ENCODE measurements around the gene MTMR11.

The MTMR11 gene

GRCh38 chr1:149936992-149937705 is 470 bp upstream of the MTMR11 start:
- DNase-seq (ENCODE audit: low spot score): no peak

GRCh38 chr1:149934356-149934755 is 2.3 kb downstream of the MTMR11 start:
- no peak for DNase-seq (ENCODE audit: low spot score)

GRCh38 chr1:149933208-149933607 is 3.5 kb downstream of the MTMR11 start:
- no peak for DNase-seq (ENCODE audit: low spot score)

GRCh38 chr1:149932474-149932873 is 4.2 kb downstream of the MTMR11 start:
- DNase-seq (ENCODE audit: low spot score): no peak

- no peak for DNase-seq (ENCODE audit: low spot score)
These were observed 5.4 kb downstream of the MTMR11 start for GRCh38 chr1:149931212-149931790.

GRCh38 chr1:149929856-149930255 is 6.8 kb downstream of the MTMR11 start:
- DNase-seq (ENCODE audit: low spot score): no peak

- no peak for DNase-seq (ENCODE audit: low spot score)
These were observed 8.3 kb downstream of the MTMR11 start for GRCh38 chr1:149928401-149928724.

GRCh38 chr1:149927563-149928400 is 8.9 kb downstream of the MTMR11 start, which contains the start of gene SF3B4:
Gene SF3B4 (minus strand): TSS chr1:149927803. CDS start chr1:149927759, 44 bp downstream.
- DNase-seq (ENCODE audit: low spot score): peak; percentile 98

- DNase-seq (ENCODE audit: low spot score): no peak
These were observed 9.6 kb downstream of the MTMR11 start for GRCh38 chr1:149927056-149927562.

GRCh38 chr1:149926296-149926695 is 10.4 kb downstream of the MTMR11 start:
- DNase-seq (ENCODE audit: low spot score): no peak

- no peak for DNase-seq (ENCODE audit: low spot score)
These were observed 10.9 kb downstream of the MTMR11 start for GRCh38 chr1:149925751-149926150.

- DNase-seq (ENCODE audit: low spot score): no peak
These were observed 11.3 kb downstream of the MTMR11 start for GRCh38 chr1:149925345-149925744.

- DNase-seq (ENCODE audit: low spot score): no peak
These were observed 13.1 kb downstream of the MTMR11 start for GRCh38 chr1:149923626-149924025.

GRCh38 chr1:149917571-149918144 is 19.0 kb downstream of the MTMR11 start, which contains the start of gene SV2A:
Gene SV2A (minus strand): TSS chr1:149917844. CDS start chr1:149913840, 4,004 bp downstream.
- DNase-seq (ENCODE audit: low spot score): peak; percentile 84

- DNase-seq (ENCODE audit: low spot score): no peak
These were observed 19.8 kb downstream of the MTMR11 start for GRCh38 chr1:149916898-149917252.

GRCh38 chr1:149916193-149916897 is 20.3 kb downstream of the MTMR11 start:
- DNase-seq (ENCODE audit: low spot score): no peak

- DNase-seq (ENCODE audit: low spot score): no peak
These were observed 21.1 kb downstream of the MTMR11 start for GRCh38 chr1:149915429-149916192.

GRCh38 chr1:149914545-149914944 is 22.1 kb downstream of the MTMR11 start:
- no peak for DNase-seq (ENCODE audit: low spot score)

GRCh38 chr1:149906570-149907075 is 30.1 kb downstream of the MTMR11 start:
- DNase-seq (ENCODE audit: low spot score): no peak

- no peak for DNase-seq (ENCODE audit: low spot score)
These were observed 32.7 kb downstream of the MTMR11 start for GRCh38 chr1:149903836-149904491.

All from Ammon's horn (tissue), 1 donor.